ENCODE measurements around the gene USHBP1. TPM values are rescaled to one million over a fixed set of nuclear protein-coding genes. Genes with fewer than 3 reads are reported as not detected.

Gene USHBP1
- total and polyA plus RNA-seq, 2 donors (not counting 1 experiment from before 2014, with no cell fraction given) = 0.39 TPM; not detected in 1

GRCh38 chr19:17286752-17287151, 22.2 kb upstream of the USHBP1 start:
- Histone ChIP-seq H3K27me3 (replicated peaks in 1 of 4; ENCODE audit: control extremely low read depth in 1 of 4, control insufficient read depth in 3 of 4, insufficient read depth in 4 of 4, low read length in 3 of 4) (no peaks in the 10 kb centered on the region), H2AFZ (ENCODE audit: insufficient read depth, low read depth, low read length, poor library complexity, severe bottlenecking) (no peak overlapping the region), H3K27ac (ENCODE audit: low read length in 2 of 2) (no peak overlapping the region), H3K9me3 (ENCODE audit: control extremely low read depth in 1 of 3, control insufficient read depth in 2 of 3, insufficient read depth in 1 of 3, low read length in 2 of 3) (no peaks in the 10 kb centered on the region), H3K4me1 (ENCODE audit: control insufficient read depth in 2 of 2, insufficient read depth in 2 of 2, low read length in 2 of 2) (peaks cover 0 to 16% of the 10 kb centered on the region in 2 donors), H3K79me2 (ENCODE audit: control insufficient read depth, insufficient read depth, low read length) (no peaks in the 10 kb centered on the region), H3K9ac (ENCODE audit: low read length) (no peak overlapping the region), H3K4me3 (ENCODE audit: control extremely low read depth in 1 of 5, extremely low read depth in 1 of 5, insufficient read depth in 1 of 5, low read depth in 2 of 5, low read length in 4 of 5) (no peak overlapping the region), H4K20me1 (ENCODE audit: control insufficient read depth, insufficient read depth, low read length, poor library complexity, severe bottlenecking) (no peaks in the 10 kb centered on the region), H3K36me3 (replicated peaks in 1 of 2; ENCODE audit: control extremely low read depth in 1 of 2, control insufficient read depth in 1 of 2, extremely low read depth in 1 of 2, insufficient read depth in 2 of 2, low read length in 1 of 2) (peaks cover 0 to 5% of the 10 kb centered on the region in 2 experiments), H3K4me2 (replicated peaks; ENCODE audit: low read depth, low read length, poor library complexity, severe bottlenecking) (no peak overlapping the region)
- Mint-ChIP-seq H3K4me3 (no peak overlapping the region), H3K27me3 (no peaks in the 10 kb centered on the region), H3K27ac (no peak overlapping the region), H3K4me1 (peaks cover 8% of the 10 kb centered on the region), H3K9me3 (ENCODE audit: insufficient read depth) (no peaks in the 10 kb centered on the region)
- WGBS (ENCODE audit: insufficient coverage) = 93% methylated on average over 9 of the region's 9 CpGs
- ChIA-PET CTCF (no interaction called here), POLR2A (interaction anchor here (0.6 kb wide), 1 partner anchor 784 kb away, joined by 7 read pairs; no protein-coding TSS in a partner anchor)
- TF ChIP-seq EZH2 (IDR thresholded peaks at IDR 0.05; ENCODE audit: borderline replicate concordance, insufficient read depth, low read depth, low read length, poor library complexity, severe bottlenecking) = no peak
- TF ChIP-seq, protein P1, sequence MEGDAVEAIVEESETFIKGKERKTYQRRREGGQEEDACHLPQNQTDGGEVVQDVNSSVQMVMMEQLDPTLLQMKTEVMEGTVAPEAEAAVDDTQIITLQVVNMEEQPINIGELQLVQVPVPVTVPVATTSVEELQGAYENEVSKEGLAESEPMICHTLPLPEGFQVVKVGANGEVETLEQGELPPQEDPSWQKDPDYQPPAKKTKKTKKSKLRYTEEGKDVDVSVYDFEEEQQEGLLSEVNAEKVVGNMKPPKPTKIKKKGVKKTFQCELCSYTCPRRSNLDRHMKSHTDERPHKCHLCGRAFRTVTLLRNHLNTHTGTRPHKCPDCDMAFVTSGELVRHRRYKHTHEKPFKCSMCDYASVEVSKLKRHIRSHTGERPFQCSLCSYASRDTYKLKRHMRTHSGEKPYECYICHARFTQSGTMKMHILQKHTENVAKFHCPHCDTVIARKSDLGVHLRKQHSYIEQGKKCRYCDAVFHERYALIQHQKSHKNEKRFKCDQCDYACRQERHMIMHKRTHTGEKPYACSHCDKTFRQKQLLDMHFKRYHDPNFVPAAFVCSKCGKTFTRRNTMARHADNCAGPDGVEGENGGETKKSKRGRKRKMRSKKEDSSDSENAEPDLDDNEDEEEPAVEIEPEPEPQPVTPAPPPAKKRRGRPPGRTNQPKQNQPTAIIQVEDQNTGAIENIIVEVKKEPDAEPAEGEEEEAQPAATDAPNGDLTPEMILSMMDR (IDR thresholded peaks at IDR 0.05) = no peak
- intact Hi-C loops (cut with micrococcal nuclease) = loop anchor here (10.0 kb wide), 1 partner anchor 452 kb away; no protein-coding TSS in a partner anchor
- no peak for ATAC-seq (ENCODE audit: low read depth)
- no peak for DNase-seq

DNA sequence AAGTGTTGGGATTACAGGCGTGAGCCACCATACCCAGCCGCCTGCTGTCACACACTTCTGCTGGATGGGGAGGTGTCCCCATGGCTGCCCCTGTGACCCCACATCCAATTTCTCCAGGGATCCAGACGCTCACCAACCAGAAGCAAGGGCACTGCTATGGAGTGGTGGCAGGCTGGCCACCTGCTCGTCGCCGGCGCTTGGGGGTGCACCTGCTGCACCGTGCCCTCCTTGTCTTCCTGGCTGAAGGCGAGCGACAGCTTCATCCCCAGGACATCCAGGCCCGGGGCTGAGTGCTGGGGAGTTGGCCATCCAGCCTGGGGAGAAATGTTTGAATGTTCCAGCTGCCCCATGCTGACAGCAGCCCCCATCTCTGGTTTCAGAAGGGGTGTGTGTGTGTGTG, 21.7 kb upstream of the USHBP1 start:
- ATAC-seq (ENCODE audit: low read depth) (no peak), DNase-seq (no peak)
- ChIA-PET POLR2A (interaction anchor here (0.6 kb wide), 1 partner anchor 783 kb away, joined by 7 read pairs; no protein-coding TSS in a partner anchor), CTCF (no interaction called here)
- Histone ChIP-seq H2AFZ (ENCODE audit: insufficient read depth, low read depth, low read length, poor library complexity, severe bottlenecking) (no peak overlapping the region), H4K20me1 (ENCODE audit: control insufficient read depth, insufficient read depth, low read length, poor library complexity, severe bottlenecking) (no peaks in the 10 kb centered on the region), H3K9ac (ENCODE audit: low read length) (no peak overlapping the region), H3K79me2 (ENCODE audit: control insufficient read depth, insufficient read depth, low read length) (no peaks in the 10 kb centered on the region), H3K36me3 (replicated peaks in 1 of 2; ENCODE audit: control extremely low read depth in 1 of 2, control insufficient read depth in 1 of 2, extremely low read depth in 1 of 2, insufficient read depth in 2 of 2, low read length in 1 of 2) (peaks cover 0 to 5% of the 10 kb centered on the region in 2 experiments), H3K27me3 (replicated peaks in 1 of 4; ENCODE audit: control extremely low read depth in 1 of 4, control insufficient read depth in 3 of 4, insufficient read depth in 4 of 4, low read length in 3 of 4) (no peaks in the 10 kb centered on the region), H3K4me3 (ENCODE audit: control extremely low read depth in 1 of 5, extremely low read depth in 1 of 5, insufficient read depth in 1 of 5, low read depth in 2 of 5, low read length in 4 of 5) (no peak overlapping the region), H3K27ac (ENCODE audit: low read length in 2 of 2) (no peak overlapping the region), H3K4me2 (replicated peaks; ENCODE audit: low read depth, low read length, poor library complexity, severe bottlenecking) (no peak overlapping the region), H3K4me1 (ENCODE audit: control insufficient read depth in 2 of 2, insufficient read depth in 2 of 2, low read length in 2 of 2) (peaks cover 2 to 20% of the 10 kb centered on the region in 2 donors), H3K9me3 (ENCODE audit: control extremely low read depth in 1 of 3, control insufficient read depth in 2 of 3, insufficient read depth in 1 of 3, low read length in 2 of 3) (no peaks in the 10 kb centered on the region)
- H3K27me3 Mint-ChIP-seq = no peaks in the 10 kb centered on the region
- peaks cover 10% of the 10 kb centered on the region for H3K4me1 Mint-ChIP-seq
- 98% methylated on average over 10 of the region's 11 CpGs for WGBS (ENCODE audit: insufficient coverage)
- no peak for TF ChIP-seq EZH2 (IDR thresholded peaks at IDR 0.05; ENCODE audit: borderline replicate concordance, insufficient read depth, low read depth, low read length, poor library complexity, severe bottlenecking)
- TF ChIP-seq, protein P1 (IDR thresholded peaks at IDR 0.05) = no peak
- intact Hi-C loops (cut with micrococcal nuclease) = loop anchor here (10.0 kb wide), 1 partner anchor 451 kb away; no protein-coding TSS in a partner anchor
- H3K27ac Mint-ChIP-seq = no peak overlapping the region
- H3K4me3 Mint-ChIP-seq = no peak overlapping the region
- H3K9me3 Mint-ChIP-seq (ENCODE audit: insufficient read depth) = no peaks in the 10 kb centered on the region

All from B cell (primary cell).